Esophagus squamous epithelium (tissue), 5 donors: ENCODE measurements around the gene SLC8A2. TPM values are rescaled to one million over a fixed set of nuclear protein-coding genes. Genes with fewer than 3 reads are reported as not detected.

Source experiments
- DNase-seq: peaks from one replicate; lab custom pipeline; 2025; lab: John Stamatoyannopoulos, UW
- H3K27ac ChIP-seq, 4 donors: fragments of 200-600 bp; sonication (generic); one replicate each; pipeline ENCODE4 v1.5.1; 2016 to 2019; ENCODE audit warnings: mild to moderate bottlenecking in 1 of 4
- H3K27me3 ChIP-seq, 4 donors: fragments of 200-600 bp; sonication (generic); 1 replicate in 3 of 4; 2 replicates in 1 of 4; pipeline versions ENCODE4 v1.5.1 to v1.6.0; 2017 to 2021; ENCODE audit warnings: antibody characterized with exemption in 1 of 4
- H3K36me3 ChIP-seq, 3 donors: fragments of 200-600 bp; sonication (generic); one replicate each; pipeline ENCODE4 v1.5.1; 2016 to 2019
- H3K4me1 ChIP-seq, 3 donors: fragments of 200-600 bp; sonication (generic); one replicate each; pipeline ENCODE4 v1.5.1; 2017 to 2019
- H3K4me3 ChIP-seq, 4 donors: fragments of 200-600 bp; sonication (generic); 1 replicate in 3 of 4; 2 replicates in 1 of 4; pipeline ENCODE4 v1.5.1; 2016 to 2019; ENCODE audit warnings: mild to moderate bottlenecking in 2 of 4, moderate library complexity in 1 of 4
- H3K9me3 ChIP-seq, 3 donors: fragments of 200-600 bp; sonication (generic); one replicate each; pipeline ENCODE4 v1.5.1; 2016 to 2019
- CTCF ChIP-seq, 6 experiments: fragments of 450-650 bp in 4 of 6; fragments of 200-600 bp in 2 of 6; sonication (generic) in 2 of 6; IDR thresholded peaks; one replicate each; pipeline ENCODE4 v1.5.1; 2016 to 2019; ENCODE audit warnings: antibody characterized with exemption in 6 of 6, mild to moderate bottlenecking in 4 of 6, moderate library complexity in 4 of 6
- POLR2A ChIP-seq, 4 donors: fragments of 450-650 bp; IDR thresholded peaks; one replicate each; pipeline ENCODE4 v1.6.1; 2017; ENCODE audit warnings: antibody characterized with exemption in 4 of 4, mild to moderate bottlenecking in 4 of 4, moderate library complexity in 3 of 4
- WGBS, 2 donors: methylation state at CpG; one replicate each; pipeline ENCODE4 v1.1.5; 2018; 5-methylcytosine and 5-hydroxymethylcytosine counted together
- intact Hi-C: fragments of 100-400 bp; cut with DNase I; formaldehyde crosslinking; loops from one replicate; pipeline ENCODE4 v1.15.0; 2022
- total RNA-seq, 4 donors: library from RNA; depleted of rRNA; stranded (reverse); fragments of >200 nt; gene quantifications; one replicate each; pipeline ENCODE4 v1.1.0, GENCODE V29; 2016
- donor health status: DM: yes; HTN: yes; CAD: no.

SLC8A2 gene
- total RNA-seq, 4 donors from 2014 or later = 0.08 to 5.0 (median 3.6) TPM; not detected in 1

GRCh38 chr19:47494729-47495128, 23.0 kb upstream of the SLC8A2 start:
- Histone ChIP-seq H3K36me3 (peaks cover 25 to 99% (median 39%) of the 10 kb centered on the region in 3 donors), H3K27me3 (no peaks in the 10 kb centered on the region), H3K4me1 (peaks cover 0 to 5% (median 0%) of the 10 kb centered on the region in 3 donors), H3K4me3 (no peak overlapping the region), H3K27ac (no peak overlapping the region), H3K9me3 (no peaks in the 10 kb centered on the region)
- no peak for TF ChIP-seq POLR2A (IDR thresholded peaks at IDR 0.05)
- no peak for TF ChIP-seq CTCF (IDR thresholded peaks at IDR 0.05)
- intact Hi-C loops = no loop called here
- 52 to 62% methylated on average over 9 of the region's 9 CpGs for WGBS, 2 donors
- DNase-seq = no peak

- Histone ChIP-seq H3K27ac (no peak overlapping the region), H3K4me3 (no peak overlapping the region), H3K36me3 (peaks cover 30 to 99% (median 44%) of the 10 kb centered on the region in 3 donors), H3K9me3 (no peaks in the 10 kb centered on the region), H3K4me1 (peaks cover 0 to 5% (median 0%) of the 10 kb centered on the region in 3 donors), H3K27me3 (no peaks in the 10 kb centered on the region)
- DNase-seq = no peak
- TF ChIP-seq POLR2A (IDR thresholded peaks at IDR 0.05) = no peak
- TF ChIP-seq CTCF (IDR thresholded peaks at IDR 0.05) = no peak
- WGBS, 2 donors = 82 to 83% methylated on average over 2 to 4 of the region's 5 CpGs
- intact Hi-C loops = no loop called here
Measured at GRCh38 chr19:47494211-47494547, 22.5 kb upstream of the SLC8A2 start.

- no peak for TF ChIP-seq CTCF (IDR thresholded peaks at IDR 0.05)
- TF ChIP-seq POLR2A (IDR thresholded peaks at IDR 0.05) = no peak
- Histone ChIP-seq H3K36me3 (peaks cover 33 to 99% (median 39%) of the 10 kb centered on the region in 3 donors), H3K4me3 (no peak overlapping the region), H3K9me3 (no peaks in the 10 kb centered on the region), H3K4me1 (peaks cover 0 to 5% (median 0%) of the 10 kb centered on the region in 3 donors), H3K27ac (no peak overlapping the region), H3K27me3 (no peaks in the 10 kb centered on the region)
- intact Hi-C loops = no loop called here
- no peak for DNase-seq
- 69 to 78% methylated on average over 6 to 7 of the region's 18 CpGs for WGBS, 2 donors
Measured at GRCh38 chr19:47493378-47494210, 21.9 kb upstream of the SLC8A2 start.

GRCh38 chr19:47492571-47493377, 21.1 kb upstream of the SLC8A2 start:
- WGBS, 2 donors = 76 to 82% methylated on average over 10 of the region's 23 CpGs
- Histone ChIP-seq H3K27ac (no peak overlapping the region), H3K36me3 (peaks cover 35 to 99% (median 37%) of the 10 kb centered on the region in 3 donors), H3K9me3 (no peaks in the 10 kb centered on the region), H3K4me3 (no peak overlapping the region), H3K27me3 (no peaks in the 10 kb centered on the region), H3K4me1 (peaks cover 0 to 5% (median 0%) of the 10 kb centered on the region in 3 donors)
- DNase-seq = no peak
- intact Hi-C loops = no loop called here
- TF ChIP-seq CTCF (IDR thresholded peaks at IDR 0.05) (no peak), POLR2A (IDR thresholded peaks at IDR 0.05) (no peak)

- 83 to 90% methylated on average over 4 to 9 of the region's 14 CpGs for WGBS, 2 donors
- H3K4me3 ChIP-seq = no peak overlapping the region
- no peak for DNase-seq
- intact Hi-C loops = no loop called here
- no peak overlapping the region for H3K27ac ChIP-seq
- no peaks in the 10 kb centered on the region for H3K27me3 ChIP-seq
- H3K4me1 ChIP-seq = peaks cover 0 to 5% (median 0%) of the 10 kb centered on the region in 3 donors
- H3K9me3 ChIP-seq = no peaks in the 10 kb centered on the region
- H3K36me3 ChIP-seq = peaks cover 30 to 99% (median 34%) of the 10 kb centered on the region in 3 donors
- no peak for TF ChIP-seq POLR2A (IDR thresholded peaks at IDR 0.05)
- TF ChIP-seq CTCF (IDR thresholded peaks at IDR 0.05) = no peak
Measured at GRCh38 chr19:47492137-47492533, 20.4 kb upstream of the SLC8A2 start.
